ENCODE results near the gene SPINK2.

GRCh38 chr4:56843421-56843899 lies 22.0 kb upstream of the SPINK2 start:
- TF ChIP-seq POLR2A (IDR thresholded peaks at IDR 0.05), result no peak
- TF ChIP-seq, protein P1, sequence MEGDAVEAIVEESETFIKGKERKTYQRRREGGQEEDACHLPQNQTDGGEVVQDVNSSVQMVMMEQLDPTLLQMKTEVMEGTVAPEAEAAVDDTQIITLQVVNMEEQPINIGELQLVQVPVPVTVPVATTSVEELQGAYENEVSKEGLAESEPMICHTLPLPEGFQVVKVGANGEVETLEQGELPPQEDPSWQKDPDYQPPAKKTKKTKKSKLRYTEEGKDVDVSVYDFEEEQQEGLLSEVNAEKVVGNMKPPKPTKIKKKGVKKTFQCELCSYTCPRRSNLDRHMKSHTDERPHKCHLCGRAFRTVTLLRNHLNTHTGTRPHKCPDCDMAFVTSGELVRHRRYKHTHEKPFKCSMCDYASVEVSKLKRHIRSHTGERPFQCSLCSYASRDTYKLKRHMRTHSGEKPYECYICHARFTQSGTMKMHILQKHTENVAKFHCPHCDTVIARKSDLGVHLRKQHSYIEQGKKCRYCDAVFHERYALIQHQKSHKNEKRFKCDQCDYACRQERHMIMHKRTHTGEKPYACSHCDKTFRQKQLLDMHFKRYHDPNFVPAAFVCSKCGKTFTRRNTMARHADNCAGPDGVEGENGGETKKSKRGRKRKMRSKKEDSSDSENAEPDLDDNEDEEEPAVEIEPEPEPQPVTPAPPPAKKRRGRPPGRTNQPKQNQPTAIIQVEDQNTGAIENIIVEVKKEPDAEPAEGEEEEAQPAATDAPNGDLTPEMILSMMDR (IDR thresholded peaks at IDR 0.05), result no peak
